HG03159 (cell line): Measurements from ENCODE around the gene RASD2.

Experiments
- ATAC-seq: cut with Tn5 transposase; IDR thresholded peaks from one replicate; pipeline ENCODE4 v1.9.1; 2021; ENCODE audit warnings: mild to moderate bottlenecking, moderate library complexity; ENCODE audit not compliant: unreplicated experiment

Gene RASD2

GRCh38 chr22:35580351-35581022, 39.9 kb downstream of the RASD2 start:
- ATAC-seq = no peak

GRCh38 chr22:35581023-35581413, 40.4 kb downstream of the RASD2 start:
- no peak for ATAC-seq

GRCh38 chr22:35582218-35582860, 41.7 kb downstream of the RASD2 start:
- ATAC-seq = no peak

- ATAC-seq = no peak
Measured at GRCh38 chr22:35582861-35583670, 42.4 kb downstream of the RASD2 start.

GRCh38 chr22:35586771-35587170, 46.1 kb downstream of the RASD2 start:
- ATAC-seq = no peak

- ATAC-seq = no peak
Measured at GRCh38 chr22:35587447-35587870, 46.8 kb downstream of the RASD2 start.

GRCh38 chr22:35587896-35588295, 47.3 kb downstream of the RASD2 start:
- ATAC-seq = no peak

- ATAC-seq = no peak
Measured at GRCh38 chr22:35589071-35589755, 48.6 kb downstream of the RASD2 start.

GRCh38 chr22:35589756-35590093, 49.1 kb downstream of the RASD2 start:
- ATAC-seq = no peak

- ATAC-seq = no peak
Measured at GRCh38 chr22:35590634-35591295, 50.1 kb downstream of the RASD2 start.

GRCh38 chr22:35591714-35592417, 51.2 kb downstream of the RASD2 start:
- ATAC-seq = no peak

- ATAC-seq = no peak
Measured at GRCh38 chr22:35592418-35592967, 51.9 kb downstream of the RASD2 start.

GRCh38 chr22:35593071-35593890, 52.6 kb downstream of the RASD2 start:
- no peak for ATAC-seq

- no peak for ATAC-seq
Measured at GRCh38 chr22:35593891-35594470, 53.4 kb downstream of the RASD2 start.

- no peak for ATAC-seq
Measured at GRCh38 chr22:35594686-35595085, 54.1 kb downstream of the RASD2 start.

- no peak for ATAC-seq
Measured at GRCh38 chr22:35596821-35597220, 56.2 kb downstream of the RASD2 start.

- ATAC-seq = no peak
Measured at GRCh38 chr22:35597692-35598395, 57.2 kb downstream of the RASD2 start.

GRCh38 chr22:35598396-35598710, 57.7 kb downstream of the RASD2 start:
- no peak for ATAC-seq
